LNCAP (cell line): ENCODE results near the gene SPSB2.

ENCODE experiments used
- CTCF ChIP-seq: fragments of 450-650 bp; IDR thresholded peaks from 2 replicates; pipeline ENCODE4 v1.5.1; 2017; ENCODE audit warnings: mild to moderate bottlenecking

The SPSB2 gene

GRCh38 chr12:6834254-6834653 is 38.8 kb downstream of the SPSB2 start:
- no peak for TF ChIP-seq CTCF

- no peak for TF ChIP-seq CTCF
Measured at GRCh38 chr12:6833189-6833890, 39.8 kb downstream of the SPSB2 start.

GRCh38 chr12:6832125-6832524 is 41.0 kb downstream of the SPSB2 start:
- no peak for TF ChIP-seq CTCF

DNA sequence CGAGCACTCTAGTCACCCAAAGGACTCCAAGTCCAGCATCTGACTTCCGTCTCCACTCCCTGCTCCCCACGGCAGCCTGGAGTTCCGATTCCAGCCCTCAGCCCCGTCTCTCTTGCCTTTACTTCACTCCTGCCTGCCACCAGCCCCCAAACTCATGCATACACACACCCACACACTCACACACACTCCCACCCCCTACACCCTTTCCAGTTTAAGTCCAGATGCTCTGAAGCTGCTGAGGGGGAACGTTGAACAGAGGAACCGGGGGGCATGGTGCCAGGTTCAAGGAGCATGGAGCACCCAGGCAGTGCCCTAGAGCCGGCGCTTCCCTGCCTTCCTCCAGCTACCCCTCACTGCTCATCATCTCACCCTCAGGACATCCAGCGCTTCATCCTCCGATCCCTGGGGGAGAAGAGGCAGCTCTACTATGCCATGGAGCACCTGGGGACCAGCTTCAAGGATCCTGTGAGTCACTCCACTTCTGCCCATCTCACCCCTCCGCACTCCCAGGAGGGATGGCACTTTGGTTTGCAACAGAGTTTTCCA is 41.6 kb downstream of the SPSB2 start:
- TF ChIP-seq CTCF = no peak

GRCh38 chr12:6830999-6831398 is 42.1 kb downstream of the SPSB2 start:
- TF ChIP-seq CTCF = no peak

GRCh38 chr12:6830286-6830890 is 42.7 kb downstream of the SPSB2 start:
- no peak for TF ChIP-seq CTCF

- no peak for TF ChIP-seq CTCF
Measured at GRCh38 chr12:6829536-6830220, 43.4 kb downstream of the SPSB2 start.
